H1 (cell line): ENCODE measurements around the gene CES4A. TPM values are rescaled to one million over a fixed set of nuclear protein-coding genes. Genes with fewer than 3 reads are reported as not detected.

Source experiments
- CTCF ChIA-PET: fragments of 300-600 bp; sonication (Branson Sonifier 250); formaldehyde crosslinking; loops from one replicate; lab custom pipeline; 2021; ENCODE audit not compliant: partially characterized antibody; lab: Charles Lee
- POLR2A ChIA-PET: fragments of 300-600 bp; sonication (Branson Sonifier 250); formaldehyde crosslinking; loops from one replicate; lab custom pipeline; 2021; ENCODE audit warnings: inconsistent platforms; ENCODE audit not compliant: partially characterized antibody; lab: Charles Lee
- DNase-seq, 2 experiments: peaks; one replicate each; pipeline versions ENCODE4 v3.0.0 to v3.0.0-alpha.2; 2010 to 2022; ENCODE audit warnings: low spot score in 2 of 2, low read depth in 1 of 2, mixed read lengths in 1 of 2
- FAIRE-seq: peaks from 2 replicates; lab custom pipeline; 2011; peaks lifted over from hg19 to GRCh38; lab: Jason Lieb, UNC
- H2AFZ ChIP-seq: 2 replicates; pipeline ENCODE4 v1.8.1; 2012; ENCODE audit warnings: low read length, inconsistent platforms
- H2AK5ac ChIP-seq: 2 replicates; pipeline ENCODE4 v1.6.1; 2013; ENCODE audit warnings: low read depth, low read length
- H2BK120ac ChIP-seq: replicated peaks from 2 replicates; pipeline ENCODE3; 2013; ENCODE audit warnings: low read depth, low read length, inconsistent platforms
- H2BK12ac ChIP-seq: 2 replicates; pipeline ENCODE4 v1.6.1; 2013; ENCODE audit warnings: low read depth, low read length
- H2BK15ac ChIP-seq: 2 replicates; pipeline ENCODE4 v1.6.1; 2013; ENCODE audit warnings: low read length
- H2BK20ac ChIP-seq: 2 replicates; pipeline ENCODE4 v1.6.1; 2013; ENCODE audit warnings: low read length
- H2BK5ac ChIP-seq: 2 replicates; pipeline ENCODE4 v1.6.1; 2013; ENCODE audit warnings: low read depth, low read length
- H3K14ac ChIP-seq: 2 replicates; pipeline ENCODE4 v1.6.1; 2013; ENCODE audit warnings: inconsistent platforms; ENCODE audit not compliant: insufficient read length
- H3K18ac ChIP-seq: 2 replicates; pipeline ENCODE4 v1.6.1; 2013; ENCODE audit warnings: low read length; ENCODE audit errors: extremely low read depth
- H3K23ac ChIP-seq: 2 replicates; pipeline ENCODE4 v1.6.1; 2013; ENCODE audit warnings: inconsistent platforms; ENCODE audit not compliant: insufficient read length
- H3K23me2 ChIP-seq: 2 replicates; pipeline ENCODE4 v1.6.1; 2013; ENCODE audit warnings: low read depth, low read length
- H3K27ac ChIP-seq: 2 replicates; pipeline ENCODE4 v1.6.1; 2011; ENCODE audit warnings: low read depth, low read length, inconsistent platforms
- H3K27me3 ChIP-seq, 4 experiments: replicated peaks in 1 of 4; 1 replicate in 1 of 4; 2 replicates in 3 of 4; pipeline versions ENCODE4 v1.6.1 to v1.8.1; 2011 to 2013; ENCODE audit warnings: low read length in 3 of 4, mild to moderate bottlenecking in 3 of 4, inconsistent platforms in 2 of 4, mixed read lengths in 2 of 4, moderate library complexity in 1 of 4; ENCODE audit not compliant: control insufficient read depth in 3 of 4, insufficient read depth in 3 of 4; ENCODE audit errors: extremely low read depth in 1 of 4
- H3K36me3 ChIP-seq, 4 experiments: 2 replicates each; pipeline versions ENCODE4 v1.6.1 to v1.8.1; 2011 to 2013; ENCODE audit warnings: mild to moderate bottlenecking in 4 of 4, low read length in 3 of 4, moderate library complexity in 2 of 4, control low read depth in 1 of 4, inconsistent platforms in 1 of 4; ENCODE audit not compliant: insufficient read depth in 4 of 4, control insufficient read depth in 2 of 4
- H3K4ac ChIP-seq: replicated peaks from 2 replicates; pipeline ENCODE3; 2013; ENCODE audit warnings: low read length, low read depth, mixed read lengths, inconsistent platforms; ENCODE audit not compliant: insufficient read length
- H3K4me1 ChIP-seq, 4 experiments: replicated peaks in 1 of 4; 1 replicate in 1 of 4; 2 replicates in 3 of 4; pipeline versions ENCODE4 v1.6.1 to v1.8.1; 2011 to 2013; ENCODE audit warnings: low read length in 3 of 4, inconsistent platforms in 2 of 4, mixed read lengths in 1 of 4; ENCODE audit not compliant: insufficient read depth in 4 of 4, control insufficient read depth in 3 of 4
- H3K4me2 ChIP-seq, 2 experiments: 2 replicates each; pipeline versions ENCODE4 v1.6.1 to v1.8.1; 2011 to 2013; ENCODE audit warnings: low read depth in 2 of 2, low read length in 2 of 2, control low read depth in 1 of 2, inconsistent platforms in 1 of 2, mild to moderate bottlenecking in 1 of 2; ENCODE audit not compliant: insufficient read depth in 1 of 2
- H3K4me3 ChIP-seq, 4 experiments: fragments of 200-600, 300-600 bp in 1 of 4; sonication (generic), shearing (Covaris generic), sonication (Bioruptor Twin) in 1 of 4; 2 replicates each; pipeline versions ENCODE4 v1.5.1 to v1.8.1; 2011 to 2016; ENCODE audit warnings: low read length in 4 of 4, low read depth in 3 of 4, control low read depth in 2 of 4, inconsistent platforms in 2 of 4, mild to moderate bottlenecking in 2 of 4, mixed read lengths in 1 of 4, moderate library complexity in 1 of 4; ENCODE audit not compliant: insufficient read depth in 2 of 4; ENCODE audit errors: extremely low read depth in 1 of 4
- H3K56ac ChIP-seq: replicated peaks from 2 replicates; pipeline ENCODE3; 2013; ENCODE audit warnings: low read depth, mild to moderate bottlenecking, mixed read lengths, low read length, inconsistent platforms; ENCODE audit not compliant: insufficient read length
- H3K79me1 ChIP-seq: 2 replicates; pipeline ENCODE4 v1.6.1; 2013; ENCODE audit warnings: low read depth, low read length, control low read depth
- H3K79me2 ChIP-seq, 2 experiments: 2 replicates each; pipeline versions ENCODE4 v1.6.1 to v1.8.1; 2012 to 2013; ENCODE audit warnings: low read length in 2 of 2, mild to moderate bottlenecking in 2 of 2, inconsistent platforms in 1 of 2; ENCODE audit not compliant: insufficient read depth in 2 of 2, control insufficient read depth in 1 of 2
- H3K9ac ChIP-seq, 4 experiments: replicated peaks in 1 of 4; 1 replicate in 1 of 4; 2 replicates in 3 of 4; pipeline versions ENCODE4 v1.6.1 to v1.8.1; 2011 to 2013; ENCODE audit warnings: low read depth in 3 of 4, low read length in 3 of 4, control low read depth in 2 of 4, mild to moderate bottlenecking in 2 of 4, moderate library complexity in 2 of 4, inconsistent platforms in 1 of 4; ENCODE audit errors: extremely low read depth in 1 of 4
- H3K9me3 ChIP-seq, 2 experiments: 2 replicates each; pipeline versions ENCODE4 v1.6.1 to v1.8.1; 2012 to 2013; ENCODE audit warnings: mild to moderate bottlenecking in 2 of 2, moderate library complexity in 2 of 2, control low read depth in 1 of 2, inconsistent platforms in 1 of 2, low read depth in 1 of 2, low read length in 1 of 2, mixed read lengths in 1 of 2; ENCODE audit not compliant: insufficient read depth in 2 of 2
- H4K20me1 ChIP-seq, 2 experiments: replicated peaks in 1 of 2; 2 replicates each; pipeline versions ENCODE3 to v1.8.1; 2011 to 2013; ENCODE audit warnings: inconsistent platforms in 2 of 2, low read length in 2 of 2, mild to moderate bottlenecking in 1 of 2; ENCODE audit not compliant: insufficient read depth in 2 of 2, control insufficient read depth in 1 of 2
- H4K5ac ChIP-seq: 2 replicates; pipeline ENCODE4 v1.6.1; 2013; ENCODE audit warnings: low read length, low read depth, mixed read lengths, inconsistent platforms; ENCODE audit not compliant: insufficient read length
- H4K8ac ChIP-seq: 2 replicates; pipeline ENCODE4 v1.8.0; 2013; ENCODE audit warnings: mild to moderate bottlenecking, moderate library complexity, low read length, inconsistent platforms; ENCODE audit not compliant: insufficient read depth; ENCODE audit errors: extremely low read depth
- H4K91ac ChIP-seq: replicated peaks from 2 replicates; pipeline ENCODE3; 2013; ENCODE audit warnings: low read length, mixed read lengths, inconsistent platforms; ENCODE audit not compliant: insufficient read length
- CBX5 ChIP-seq: fragments of 300-800, 300-1000 bp; sonication (generic); IDR thresholded peaks from 2 replicates; pipeline ENCODE4 v1.7.1; 2016; ENCODE audit warnings: antibody characterized with exemption, low read length, low read depth
- FOSL1 ChIP-seq: IDR thresholded peaks from 2 replicates; pipeline ENCODE4 v1.6.1; 2011; ENCODE audit warnings: mild to moderate bottlenecking, low read depth, low read length, moderate library complexity; ENCODE audit not compliant: insufficient read depth
- SIN3A ChIP-seq, 2 experiments: IDR thresholded peaks in 1 of 2; conservative IDR thresholded peaks in 1 of 2; 2 replicates each; pipeline ENCODE4 v1.6.1; 2011 to 2012; ENCODE audit warnings: low read length in 2 of 2, improper control_type of control experiment in 1 of 2, low read depth in 1 of 2, mild to moderate bottlenecking in 1 of 2
- SIRT6 ChIP-seq: IDR thresholded peaks from one replicate; pipeline ENCODE4 v1.7.1; 2012; ENCODE audit warnings: low read length, inconsistent platforms
- SIX5 ChIP-seq: IDR thresholded peaks from 2 replicates; pipeline ENCODE4 v1.6.1; 2011; ENCODE audit warnings: mild to moderate bottlenecking, low read depth, low read length
- WGBS, 2 experiments: shearing (Covaris generic) in 1 of 2; methylation state at CpG; one replicate each; pipeline versions ENCODE4 v1.1.6 to v1.1.7; 2013 to 2015; ENCODE audit warnings: low lambda C conversion rate in 2 of 2, mixed read lengths in 2 of 2, inconsistent platforms in 1 of 2, low coverage in 1 of 2, missing lambda C conversion rate in 1 of 2; ENCODE audit not compliant: insufficient replicate concordance in 2 of 2, insufficient coverage in 1 of 2, insufficient read length in 1 of 2; ENCODE audit errors: extremely low coverage in 1 of 2, missing lambda C conversion rate in 1 of 2; 5-methylcytosine and 5-hydroxymethylcytosine counted together
- polyA plus RNA-seq, 7 experiments: library from polyadenylated mRNA; depleted of rRNA in 3 of 7; stranded (reverse) in 5 of 7; unstranded in 2 of 7; fragments of >200 nt in 5 of 7; fragments of 200-250 nt in 2 of 7; gene quantifications; 1 replicate in 5 of 7; 2 replicates in 1 of 7; 4 replicates in 1 of 7; pipeline versions ENCODE4 v1.2.1 to v1.2.3, GENCODE V29; 2011 to 2013; ENCODE audit warnings: missing spikeins in 2 of 7, mixed read lengths in 2 of 7
- total RNA-seq: library from RNA; stranded (reverse); fragmentation: NEBNext Ultra II Directional; extraction: Animal tissue kit (Norgen Biotek cat#: 25700); gene quantifications from 2 replicates; pipeline ENCODE4 v1.2.1, GENCODE V29; 2021

CES4A gene
- total and polyA plus RNA-seq, 2 of the 8 experiments (the other 6 are each of a cell fraction or from before 2014, with no cell fraction given) = 0.93 to 1.5 TPM

DNA sequence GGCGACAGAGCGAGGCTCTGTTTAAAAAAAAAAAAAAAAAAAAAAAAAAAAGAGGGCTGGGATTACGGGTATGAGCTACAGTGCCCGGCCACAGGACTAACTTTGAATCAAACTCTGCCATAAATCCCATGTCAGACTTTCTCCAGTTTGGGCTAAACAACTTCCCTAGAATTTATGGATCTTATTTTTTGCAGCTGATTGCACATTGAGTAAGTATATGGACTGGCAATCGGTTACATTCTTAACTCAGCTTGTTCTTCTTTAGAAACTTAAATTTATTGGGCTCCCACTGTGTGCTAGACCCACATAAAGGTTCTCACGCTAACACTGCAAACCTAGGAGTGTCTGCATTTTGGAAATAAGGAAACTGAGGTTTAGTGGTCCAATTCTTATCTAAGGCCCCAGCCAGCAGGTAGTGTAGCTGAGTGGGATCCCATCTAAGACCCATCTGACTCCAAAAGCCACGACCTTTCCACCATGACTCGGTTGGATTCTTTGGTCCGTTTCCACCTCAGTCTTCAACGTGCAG, 39.8 kb downstream of the CES4A start:
- Histone ChIP-seq H3K4me3 (peak overlapping the region; percentile 54 to 71 (median 63)), H2BK120ac (no peak overlapping the region), H3K23ac (no peak overlapping the region), H3K27ac (no peak overlapping the region), H3K27me3 (peaks cover 0 to 7% (median 3%) of the 10 kb centered on the region in 4 experiments; a peak in 2 of 7 replicates), H2BK12ac (no peak overlapping the region), H2AK5ac (no peak overlapping the region), H3K14ac (no peak overlapping the region), H3K9ac (peak overlapping the region in 3 of 4 experiments; percentile 49 to 77 (median 52); a peak in 5 of 7 replicates), H4K8ac (peak overlapping the region; percentile 96), H3K4me1 (peaks cover 0 to 4% (median 1%) of the 10 kb centered on the region in 4 experiments; a peak in 2 of 7 replicates), H2BK15ac (peak overlapping the region; percentile 10; the same call in 1 of the 2 replicates), H3K79me1 (no peaks in the 10 kb centered on the region; the same call in 1 of the 2 replicates), H3K79me2 (peaks cover 0 to 26% of the 10 kb centered on the region in 2 experiments; a peak in 2 of 4 replicates), H3K36me3 (no peaks in the 10 kb centered on the region), H4K91ac (peak overlapping the region; percentile 92), H3K4ac (peak overlapping the region; percentile 27), H4K5ac (peak overlapping the region; percentile 89), H3K56ac (no peak overlapping the region), H2AFZ (peak overlapping the region; percentile 99), H2BK20ac (no peak overlapping the region), H2BK5ac (no peak overlapping the region), H4K20me1 (peaks cover 0 to 3% of the 10 kb centered on the region in 2 experiments), H3K9me3 (no peaks in the 10 kb centered on the region; a peak in 1 of 4 replicates), H3K23me2 (peaks cover 5% of the 10 kb centered on the region; the same call in 1 of the 2 replicates), H3K4me2 (peak overlapping the region; percentile 75 to 95), H3K18ac (peak overlapping the region; percentile 78; the same call in 1 of the 2 replicates)
- CTCF ChIA-PET = interaction anchor here (0.6 to 3.2 kb wide), 9 partner anchors 10 to 127 kb away, joined by 3 to 36 read pairs (median 3); partner anchors contain the start of gene B3GNT9
- no peak for FAIRE-seq
- no peak for DNase-seq
- POLR2A ChIA-PET = interaction anchor here (0.6 to 1.5 kb wide), 2 partner anchors 9 to 460 kb away, joined by 3 read pairs; no protein-coding TSS in a partner anchor
- TF ChIP-seq SIN3A (conservative IDR thresholded peaks at IDR 0.05 in 1 of 2, IDR thresholded peaks at IDR 0.05 in 1 of 2; ENCODE audit: low read depth in 1 of 2, low read length in 2 of 2) = no peak
- TF ChIP-seq SIX5 = no peak
- no peak for TF ChIP-seq FOSL1
- no peak for TF ChIP-seq SIRT6
- TF ChIP-seq CBX5 = no peak
- 47% methylated on average over 10 of the region's 10 CpGs; no CpG with 5 or more reads in 1 of the 2 experiments for WGBS, 2 experiments
